ENCODE measurements around the gene SCUBE1. TPM values are rescaled to one million over a fixed set of nuclear protein-coding genes. Genes with fewer than 3 reads are reported as not detected.

The SCUBE1 gene
- total RNA-seq, 4 donors from 2014 or later, result 0.78 to 3.5 (median 0.95) TPM

DNA sequence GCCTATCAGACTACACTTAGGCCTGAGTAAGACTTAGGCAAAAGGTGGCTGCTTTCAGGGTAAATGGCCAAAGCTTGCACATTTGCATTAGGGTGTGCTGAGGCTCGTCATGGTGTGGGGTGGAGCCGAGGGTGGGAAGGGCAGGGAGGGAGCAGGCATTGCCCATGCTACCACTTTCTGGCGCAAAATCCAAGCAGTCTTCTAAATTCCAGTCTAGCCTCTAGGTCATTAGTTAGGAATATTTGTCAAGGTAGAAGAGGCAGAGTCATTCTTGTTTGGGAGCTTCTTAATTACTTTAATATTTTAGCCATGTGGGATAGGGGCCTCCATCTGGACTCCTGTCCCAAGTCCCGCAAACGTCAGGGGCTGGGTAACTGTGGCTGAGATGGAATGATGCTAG is 28.6 kb downstream of the SCUBE1 start:
- TF ChIP-seq, protein P1, sequence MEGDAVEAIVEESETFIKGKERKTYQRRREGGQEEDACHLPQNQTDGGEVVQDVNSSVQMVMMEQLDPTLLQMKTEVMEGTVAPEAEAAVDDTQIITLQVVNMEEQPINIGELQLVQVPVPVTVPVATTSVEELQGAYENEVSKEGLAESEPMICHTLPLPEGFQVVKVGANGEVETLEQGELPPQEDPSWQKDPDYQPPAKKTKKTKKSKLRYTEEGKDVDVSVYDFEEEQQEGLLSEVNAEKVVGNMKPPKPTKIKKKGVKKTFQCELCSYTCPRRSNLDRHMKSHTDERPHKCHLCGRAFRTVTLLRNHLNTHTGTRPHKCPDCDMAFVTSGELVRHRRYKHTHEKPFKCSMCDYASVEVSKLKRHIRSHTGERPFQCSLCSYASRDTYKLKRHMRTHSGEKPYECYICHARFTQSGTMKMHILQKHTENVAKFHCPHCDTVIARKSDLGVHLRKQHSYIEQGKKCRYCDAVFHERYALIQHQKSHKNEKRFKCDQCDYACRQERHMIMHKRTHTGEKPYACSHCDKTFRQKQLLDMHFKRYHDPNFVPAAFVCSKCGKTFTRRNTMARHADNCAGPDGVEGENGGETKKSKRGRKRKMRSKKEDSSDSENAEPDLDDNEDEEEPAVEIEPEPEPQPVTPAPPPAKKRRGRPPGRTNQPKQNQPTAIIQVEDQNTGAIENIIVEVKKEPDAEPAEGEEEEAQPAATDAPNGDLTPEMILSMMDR (IDR thresholded peaks at IDR 0.05), result no peak
- TF ChIP-seq POLR2A (IDR thresholded peaks at IDR 0.05), result no peak
- WGBS, 2 donors, result 80 to 82% methylated on average over 5 of the region's 5 CpGs
- no peak overlapping the region for H3K4me3 ChIP-seq (replicated peaks in 1 of 3)
- peaks cover 10 to 12% of the 10 kb centered on the region in 2 donors for H3K4me1 ChIP-seq
- no peak for DNase-seq
- no peak overlapping the region for H3K27ac ChIP-seq
- H3K27me3 ChIP-seq, result no peaks in the 10 kb centered on the region
- no peaks in the 10 kb centered on the region for H3K9me3 ChIP-seq
- intact Hi-C loops (cut with DNase I), result no loop called here
- no peaks in the 10 kb centered on the region for H3K36me3 ChIP-seq

DNA sequence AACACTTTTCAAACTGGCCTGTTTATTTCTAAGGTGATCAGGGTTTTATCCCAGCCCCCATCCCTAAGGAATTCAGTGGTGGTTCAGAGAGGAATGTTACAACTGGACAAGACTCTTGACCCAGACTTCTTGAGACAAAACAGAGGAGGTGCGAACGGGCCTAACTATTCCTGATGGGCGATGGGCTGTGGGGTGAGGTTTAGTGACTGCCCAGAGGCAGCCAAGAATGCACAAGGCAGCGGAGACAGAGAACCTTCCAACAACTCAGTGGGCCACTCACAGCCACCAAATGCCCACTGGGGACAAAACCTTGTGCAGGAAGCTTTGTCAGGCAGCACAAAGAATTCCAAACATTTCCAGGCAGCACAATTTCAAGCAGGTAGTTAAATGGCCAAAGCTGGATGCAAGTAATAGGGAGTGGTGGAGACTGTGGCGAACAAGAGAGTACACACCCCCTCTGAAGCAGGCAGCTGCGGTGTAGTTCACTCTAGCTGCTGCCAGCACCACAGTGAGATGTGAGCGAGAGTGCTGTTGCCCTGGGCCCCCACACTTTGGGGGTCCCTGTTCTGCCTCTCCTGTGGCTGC is 29.2 kb downstream of the SCUBE1 start:
- DNase-seq, result peak; percentile 26 to 28
- intact Hi-C loops (cut with DNase I), result no loop called here
- H3K4me1 ChIP-seq, result peaks cover 8 to 10% of the 10 kb centered on the region in 2 donors
- no peaks in the 10 kb centered on the region for H3K27me3 ChIP-seq
- whole genome bisulfite sequencing, 2 donors, result 60 to 63% methylated on average over 7 of the region's 7 CpGs
- TF ChIP-seq POLR2A (IDR thresholded peaks at IDR 0.05), result no peak
- TF ChIP-seq, protein P1 (IDR thresholded peaks at IDR 0.05), result no peak
- H3K4me3 ChIP-seq (replicated peaks in 1 of 3), result no peak overlapping the region
- H3K36me3 ChIP-seq, result no peaks in the 10 kb centered on the region
- H3K9me3 ChIP-seq, result no peaks in the 10 kb centered on the region
- H3K27ac ChIP-seq, result peak overlapping the region in 1 of 3 donors; percentile 15

- Histone ChIP-seq H3K36me3 (no peaks in the 10 kb centered on the region), H3K27ac (peak overlapping the region in 1 of 3 donors; percentile 15), H3K27me3 (no peaks in the 10 kb centered on the region), H3K9me3 (no peaks in the 10 kb centered on the region), H3K4me3 (replicated peaks in 1 of 3) (no peak overlapping the region), H3K4me1 (peaks cover 8 to 10% of the 10 kb centered on the region in 2 donors)
- 58% methylated on average over 6 of the region's 6 CpGs for WGBS, 2 donors
- intact Hi-C loops (cut with DNase I), result no loop called here
- TF ChIP-seq POLR2A (IDR thresholded peaks at IDR 0.05), result no peak
- TF ChIP-seq, protein P1 (IDR thresholded peaks at IDR 0.05), result no peak
- peak; percentile 31 to 40 for DNase-seq
Measured at GRCh38 chr22:43313244-43313889, 29.8 kb downstream of the SCUBE1 start.

DNA sequence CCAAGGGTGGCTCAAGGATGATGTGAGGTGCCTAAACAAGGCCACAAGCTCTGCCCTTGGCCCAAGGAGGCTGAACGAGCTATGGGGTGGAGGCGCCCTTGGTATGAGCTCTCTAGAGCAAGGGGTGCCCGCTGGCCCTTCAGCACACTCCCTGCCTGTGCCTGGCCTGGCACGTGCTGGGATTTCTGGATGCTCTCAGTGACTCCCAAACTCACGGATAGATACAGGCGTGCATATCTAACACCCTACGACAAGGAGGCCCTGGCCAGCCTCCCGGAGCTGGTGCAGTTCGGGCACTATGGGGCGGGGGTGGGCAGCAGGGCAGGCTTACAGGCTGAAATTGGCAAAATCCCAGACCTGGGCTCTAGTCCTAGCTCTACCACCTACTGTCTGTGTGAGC is 30.6 kb downstream of the SCUBE1 start:
- H3K4me1 ChIP-seq, result peaks cover 8 to 10% of the 10 kb centered on the region in 2 donors
- H3K27me3 ChIP-seq, result no peaks in the 10 kb centered on the region
- TF ChIP-seq, protein P1 (IDR thresholded peaks at IDR 0.05), result no peak
- no peak for TF ChIP-seq POLR2A (IDR thresholded peaks at IDR 0.05)
- H3K27ac ChIP-seq, result no peak overlapping the region
- no peak for DNase-seq
- H3K9me3 ChIP-seq, result no peaks in the 10 kb centered on the region
- no peaks in the 10 kb centered on the region for H3K36me3 ChIP-seq
- 80 to 89% methylated on average over 2 to 10 of the region's 10 CpGs for WGBS, 2 donors
- intact Hi-C loops (cut with DNase I), result no loop called here
- no peak overlapping the region for H3K4me3 ChIP-seq (replicated peaks in 1 of 3)

- Histone ChIP-seq H3K27ac (no peak overlapping the region), H3K4me1 (peaks cover 8 to 10% of the 10 kb centered on the region in 2 donors), H3K36me3 (no peaks in the 10 kb centered on the region), H3K9me3 (no peaks in the 10 kb centered on the region), H3K4me3 (replicated peaks in 1 of 3) (no peak overlapping the region), H3K27me3 (no peaks in the 10 kb centered on the region)
- TF ChIP-seq, protein P1 (IDR thresholded peaks at IDR 0.05), result no peak
- no peak for TF ChIP-seq POLR2A (IDR thresholded peaks at IDR 0.05)
- 93 to 100% methylated on average over 1 of the region's 1 CpG for WGBS, 2 donors
- DNase-seq, result no peak
- intact Hi-C loops (cut with DNase I), result no loop called here
Measured at GRCh38 chr22:43310798-43311197, 32.4 kb downstream of the SCUBE1 start.

All from thyroid gland (tissue), 4 donors.